Gastrocnemius medialis (tissue), 4 donors: ENCODE measurements around the gene ACTR6.

Experiments
- CTCF ChIP-seq, 5 experiments: fragments of 450-650 bp in 3 of 5; fragments of 200-600 bp in 2 of 5; sonication (generic) in 2 of 5; IDR thresholded peaks in 4 of 5; conservative IDR thresholded peaks in 1 of 5; 1 replicate in 4 of 5; 2 replicates in 1 of 5; pipeline ENCODE4 v1.5.1; 2016 to 2019; ENCODE audit warnings: antibody characterized with exemption in 5 of 5, mild to moderate bottlenecking in 3 of 5, moderate library complexity in 3 of 5
- POLR2A ChIP-seq, 2 donors: fragments of 450-650 bp; IDR thresholded peaks; one replicate each; pipeline ENCODE4 v1.6.1; 2017; ENCODE audit warnings: antibody characterized with exemption in 2 of 2, mild to moderate bottlenecking in 2 of 2, moderate library complexity in 2 of 2

- TF ChIP-seq CTCF (IDR thresholded peaks at IDR 0.05 in 4 of 5, conservative IDR thresholded peaks at IDR 0.05 in 1 of 5) (no peak), POLR2A (IDR thresholded peaks at IDR 0.05) (no peak)
Observed at GRCh38 chr12:100189636-100190394, 10.8 kb upstream of the ACTR6 start.
